Stimulated activated CD8-positive, alpha-beta memory T cell treated with anti-CD3 and anti-CD28 coated beads, Interleukin-15, amount 100 ng/mL, for 4 hours (primary cell): ENCODE data around the gene SPIN1.
A peak's percentile ranks its signal among the peaks of the same experiment; 100 is the strongest.

Source experiments
- DNase-seq, 2 donors: peaks; one replicate each; pipeline ENCODE4 v3.0.0-alpha.2; 2020; ENCODE audit warnings: low read depth in 2 of 2

Gene SPIN1

GRCh38 chr9:88388886-88389605, 802 bp downstream of the SPIN1 start:
- peak in 1 of 2 donors; percentile 27 for DNase-seq

GRCh38 chr9:88390371-88390990, 2.2 kb downstream of the SPIN1 start:
- DNase-seq, result no peak

- no peak for DNase-seq
These were observed 3.0 kb downstream of the SPIN1 start for GRCh38 chr9:88391236-88391635.

GRCh38 chr9:88391921-88392320, 3.7 kb downstream of the SPIN1 start:
- DNase-seq, result no peak

GRCh38 chr9:88392549-88392948, 4.3 kb downstream of the SPIN1 start:
- no peak for DNase-seq

GRCh38 chr9:88396836-88397577, 8.8 kb downstream of the SPIN1 start:
- no peak for DNase-seq

- no peak for DNase-seq
These were observed 9.8 kb downstream of the SPIN1 start for GRCh38 chr9:88398016-88398415.

GRCh38 chr9:88399966-88400365, 11.7 kb downstream of the SPIN1 start:
- DNase-seq, result no peak

GRCh38 chr9:88403340-88403739, 15.1 kb downstream of the SPIN1 start:
- no peak for DNase-seq

GRCh38 chr9:88406051-88406450, 17.8 kb downstream of the SPIN1 start:
- DNase-seq, result no peak

- DNase-seq, result no peak
These were observed 23.2 kb downstream of the SPIN1 start for GRCh38 chr9:88411471-88411870.

- DNase-seq, result no peak
These were observed 26.1 kb downstream of the SPIN1 start for GRCh38 chr9:88414298-88414697.

GRCh38 chr9:88418025-88418424, 29.8 kb downstream of the SPIN1 start:
- DNase-seq, result no peak

- no peak for DNase-seq
These were observed 30.7 kb downstream of the SPIN1 start for GRCh38 chr9:88418715-88419540.

- DNase-seq, result no peak
These were observed 32.0 kb downstream of the SPIN1 start for GRCh38 chr9:88420227-88420626.

GRCh38 chr9:88421348-88421747, 33.1 kb downstream of the SPIN1 start:
- DNase-seq, result no peak

- DNase-seq, result no peak
These were observed 37.3 kb downstream of the SPIN1 start for GRCh38 chr9:88425538-88425950.

- no peak for DNase-seq
These were observed 38.4 kb downstream of the SPIN1 start for GRCh38 chr9:88426651-88427050.

- DNase-seq, result no peak
These were observed 41.6 kb downstream of the SPIN1 start for GRCh38 chr9:88429595-88430430.

GRCh38 chr9:88433583-88434255, 45.5 kb downstream of the SPIN1 start:
- DNase-seq, result no peak

GRCh38 chr9:88435336-88435735, 47.1 kb downstream of the SPIN1 start:
- DNase-seq, result no peak
